ENCODE results near the gene MYCBPAP. TPM values are rescaled to one million over a fixed set of nuclear protein-coding genes. Genes with fewer than 3 reads are reported as not detected.

MYCBPAP gene
- total RNA-seq, 4 donors from 2014 or later = 0.64 to 3.7 (median 2.7) TPM; not detected in 1

DNA sequence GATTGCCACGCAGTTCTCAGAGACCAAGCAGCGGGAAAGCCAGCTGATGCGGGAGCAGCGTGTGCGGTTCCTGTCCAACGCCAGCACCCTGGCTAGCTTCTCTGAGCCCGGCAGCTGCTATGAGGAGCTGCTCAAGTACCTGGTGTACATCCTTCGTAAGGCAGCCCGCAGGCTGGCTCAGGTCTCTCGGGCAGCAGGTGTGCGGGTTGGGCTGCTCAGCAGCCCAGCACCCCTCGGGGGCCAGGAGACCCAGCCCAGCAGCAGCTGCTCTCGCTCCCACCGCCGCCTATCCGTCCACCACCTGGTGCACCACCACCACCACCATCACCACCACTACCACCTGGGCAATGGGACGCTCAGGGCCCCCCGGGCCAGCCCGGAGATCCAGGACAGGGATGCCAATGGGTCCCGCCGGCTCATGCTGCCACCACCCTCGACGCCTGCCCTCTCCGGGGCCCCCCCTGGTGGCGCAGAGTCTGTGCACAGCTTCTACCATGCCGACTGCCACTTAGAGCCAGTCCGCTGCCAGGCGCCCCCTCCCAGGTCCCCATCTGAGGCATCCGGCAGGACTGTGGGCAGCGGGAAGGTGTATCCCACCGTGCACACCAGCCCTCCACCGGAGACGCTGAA, 67.5 kb downstream of the MYCBPAP start:
- Histone ChIP-seq H3K4me1 (no peaks in the 10 kb centered on the region), H3K27ac (no peak overlapping the region), H3K9me3 (no peaks in the 10 kb centered on the region), H3K4me3 (no peak overlapping the region), H3K27me3 (no peaks in the 10 kb centered on the region), H3K36me3 (no peaks in the 10 kb centered on the region)
- intact Hi-C loops (cut with DNase I; ENCODE audit: low total_unique reads) = no loop called here
- in situ Hi-C loops (cut with MboI; ENCODE audit: low pct_ligation_motif_present in 1 of 4, low pct_unique_long_range_greater_than_20kb in 1 of 4, low sequenced_read_pairs in 3 of 4) = no loop called here
- DNase-seq = no peak
- TF ChIP-seq CTCF (IDR thresholded peaks at IDR 0.05) (no peak), EP300 (IDR thresholded peaks at IDR 0.05; ENCODE audit: low read depth) (no peak), POLR2A (IDR thresholded peaks at IDR 0.05) (no peak), POLR2AphosphoS5 (IDR thresholded peaks at IDR 0.05) (no peak)
- WGBS, 2 donors (ENCODE audit: low coverage in 1 of 2) = 82% methylated on average over 31 of the region's 33 CpGs; no CpG with 5 or more reads in 1 of the 2 donors

GRCh38 chr17:50576864-50577263, 68.6 kb downstream of the MYCBPAP start:
- Histone ChIP-seq H3K4me1 (no peaks in the 10 kb centered on the region), H3K9me3 (no peaks in the 10 kb centered on the region), H3K36me3 (no peaks in the 10 kb centered on the region), H3K4me3 (no peak overlapping the region), H3K27me3 (no peaks in the 10 kb centered on the region), H3K27ac (no peak overlapping the region)
- intact Hi-C loops (cut with DNase I; ENCODE audit: low total_unique reads) = no loop called here
- DNase-seq = no peak
- in situ Hi-C loops (cut with MboI; ENCODE audit: low pct_ligation_motif_present in 1 of 4, low pct_unique_long_range_greater_than_20kb in 1 of 4, low sequenced_read_pairs in 3 of 4) = no loop called here
- WGBS, 2 donors (ENCODE audit: low coverage in 1 of 2) = 75% methylated on average over 13 of the region's 13 CpGs; no CpG with 5 or more reads in 1 of the 2 donors
- TF ChIP-seq CTCF (IDR thresholded peaks at IDR 0.05) = no peak

GRCh38 chr17:50577451-50577954, 69.3 kb downstream of the MYCBPAP start:
- Histone ChIP-seq H3K27me3 (no peaks in the 10 kb centered on the region), H3K4me1 (no peaks in the 10 kb centered on the region), H3K4me3 (no peak overlapping the region), H3K36me3 (no peaks in the 10 kb centered on the region), H3K27ac (no peak overlapping the region), H3K9me3 (no peaks in the 10 kb centered on the region)
- intact Hi-C loops (cut with DNase I; ENCODE audit: low total_unique reads) (no loop called here), in situ Hi-C loops (cut with MboI; ENCODE audit: low pct_ligation_motif_present in 1 of 4, low pct_unique_long_range_greater_than_20kb in 1 of 4, low sequenced_read_pairs in 3 of 4) (no loop called here)
- no peak for DNase-seq
- 74% methylated on average over 13 of the region's 13 CpGs; no CpG with 5 or more reads in 1 of the 2 donors for WGBS, 2 donors (ENCODE audit: low coverage in 1 of 2)
- no peak for TF ChIP-seq POLR2A (IDR thresholded peaks at IDR 0.05)
- TF ChIP-seq EP300 (IDR thresholded peaks at IDR 0.05; ENCODE audit: low read depth) = no peak
- no peak for TF ChIP-seq POLR2AphosphoS5 (IDR thresholded peaks at IDR 0.05)
- no peak for TF ChIP-seq CTCF (IDR thresholded peaks at IDR 0.05)

- Histone ChIP-seq H3K4me1 (no peaks in the 10 kb centered on the region), H3K4me3 (no peak overlapping the region), H3K27ac (no peak overlapping the region), H3K36me3 (no peaks in the 10 kb centered on the region), H3K9me3 (no peaks in the 10 kb centered on the region), H3K27me3 (no peaks in the 10 kb centered on the region)
- 69% methylated on average over 16 of the region's 16 CpGs; no CpG with 5 or more reads in 1 of the 2 donors for WGBS, 2 donors (ENCODE audit: low coverage in 1 of 2)
- DNase-seq = no peak
- in situ Hi-C loops (cut with MboI; ENCODE audit: low pct_ligation_motif_present in 1 of 4, low pct_unique_long_range_greater_than_20kb in 1 of 4, low sequenced_read_pairs in 3 of 4) = no loop called here
- intact Hi-C loops (cut with DNase I; ENCODE audit: low total_unique reads) = no loop called here
- no peak for TF ChIP-seq CTCF (IDR thresholded peaks at IDR 0.05)
- TF ChIP-seq POLR2AphosphoS5 (IDR thresholded peaks at IDR 0.05) = no peak
- TF ChIP-seq EP300 (IDR thresholded peaks at IDR 0.05; ENCODE audit: low read depth) = no peak
- no peak for TF ChIP-seq POLR2A (IDR thresholded peaks at IDR 0.05)
These were observed 69.9 kb downstream of the MYCBPAP start for GRCh38 chr17:50578173-50578572.

All from transverse colon (tissue), 4 donors.